Measurements from ENCODE around the gene IGFL1.
"Not testable (repeated sequence)": the region's sequence is repeated elsewhere in the genome, so short reads cannot be mapped to it uniquely, and the experiment has no call there.

The IGFL1 gene

DNA sequence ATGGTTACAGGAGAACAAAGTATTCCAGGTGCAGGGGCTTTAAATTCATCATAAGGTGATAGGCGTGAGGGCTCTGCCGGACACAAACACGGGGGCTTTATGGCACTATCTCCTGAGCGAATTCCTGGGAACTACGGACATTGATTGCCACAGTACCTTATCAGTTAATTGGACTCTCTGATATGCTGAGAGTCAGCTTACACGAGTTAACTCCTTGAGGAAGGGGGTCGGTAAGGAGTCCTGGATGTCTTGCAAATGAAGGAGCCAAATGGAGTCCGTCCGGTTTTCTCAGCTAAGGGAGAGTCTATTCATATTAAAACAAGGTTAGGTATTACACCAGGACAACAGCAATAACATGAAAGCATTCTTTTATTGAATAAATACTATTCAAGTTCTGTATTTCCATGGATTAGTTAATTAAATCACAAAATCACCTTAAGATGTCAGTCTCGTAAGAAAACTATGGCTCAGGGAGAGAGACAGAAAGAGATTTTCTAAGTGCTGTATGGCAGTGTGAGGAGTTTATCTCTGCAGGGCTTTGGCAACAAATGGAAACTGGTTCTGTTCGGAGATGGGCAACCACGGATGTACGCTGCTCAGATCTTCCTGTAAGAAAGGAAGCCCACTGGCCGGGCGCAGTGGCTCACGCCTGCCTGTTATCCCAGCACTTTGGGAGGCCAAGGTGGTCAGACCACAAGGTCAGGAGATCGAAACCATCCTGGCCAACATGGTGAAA is 41.1 kb downstream of the IGFL1 start:
- DNase-seq (ENCODE audit: low spot score), result no peak

- peak; percentile 72 for DNase-seq (ENCODE audit: low spot score)
Observed at GRCh38 chr19:46271481-46272197, 42.1 kb downstream of the IGFL1 start.

GRCh38 chr19:46273931-46274330 is 44.4 kb downstream of the IGFL1 start:
- not testable (repeated sequence) for DNase-seq (ENCODE audit: low spot score)

GRCh38 chr19:46279177-46279576 is 49.6 kb downstream of the IGFL1 start:
- DNase-seq (ENCODE audit: low spot score), result no peak
